ENCODE measurements around the gene TSPAN17.
"Not testable (repeated sequence)": the region's sequence is repeated elsewhere in the genome, so short reads cannot be mapped to it uniquely, and the experiment has no call there.

The TSPAN17 gene

DNA sequence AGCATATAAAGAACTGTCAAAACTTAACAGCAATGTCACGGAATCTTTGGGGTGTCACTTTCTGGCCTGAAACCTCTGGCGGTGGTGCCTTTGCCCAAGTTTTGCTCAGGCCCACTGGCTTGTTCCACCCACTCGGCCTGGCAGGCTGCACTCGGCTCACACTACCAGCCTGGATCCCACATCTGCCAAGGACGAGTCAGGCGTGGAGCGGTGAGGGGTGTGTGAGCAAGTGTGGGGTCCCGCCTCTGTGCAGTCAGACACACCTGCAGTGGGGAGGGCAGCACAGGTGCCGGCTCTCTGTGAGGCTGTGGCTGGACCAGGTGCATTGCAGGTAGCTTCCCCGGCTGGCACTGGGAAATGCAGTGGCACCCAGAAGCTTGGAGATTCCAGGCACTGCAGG is 40.0 kb downstream of the TSPAN17 start:
- DNase-seq: no peak

DNA sequence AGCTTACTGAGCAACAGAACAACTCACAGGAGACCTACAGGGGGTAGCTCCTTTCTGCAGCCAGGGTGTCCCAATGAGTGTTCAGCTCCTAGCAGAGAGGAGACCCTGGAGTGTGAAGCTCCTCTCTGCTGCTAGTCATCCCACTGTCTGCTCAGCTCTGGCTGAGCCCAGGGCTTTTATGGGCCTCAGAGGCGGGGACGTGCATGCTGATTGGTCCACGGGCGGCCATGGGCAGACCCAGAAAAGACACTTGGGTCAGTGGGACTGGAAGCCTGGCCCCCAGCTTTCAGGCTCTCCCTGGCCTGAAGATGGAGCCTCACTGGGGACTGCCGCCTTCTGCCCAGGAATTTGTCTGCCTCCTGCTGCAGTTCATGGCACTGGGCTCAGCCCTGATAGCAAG is 40.6 kb downstream of the TSPAN17 start:
- DNase-seq: no peak

DNA sequence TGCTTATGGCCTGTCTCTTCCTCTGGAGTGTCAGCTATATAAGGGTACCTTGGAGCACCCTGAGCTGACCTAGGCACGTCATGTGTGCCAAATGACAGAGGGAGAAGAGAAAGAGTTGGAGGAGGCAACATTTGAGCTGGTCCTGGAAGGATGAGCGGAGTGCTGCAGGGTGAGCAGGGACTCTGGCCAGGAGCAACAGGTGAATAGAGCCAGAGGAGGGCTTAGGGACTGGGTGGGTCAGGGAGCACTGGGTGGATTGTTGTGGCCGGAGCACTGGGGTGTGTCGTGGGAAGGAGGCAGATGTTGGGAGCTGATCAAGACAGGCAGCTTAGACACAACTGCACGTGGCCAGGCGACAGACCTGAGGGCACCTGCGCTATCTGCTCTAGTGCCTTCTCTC is 43.6 kb downstream of the TSPAN17 start:
- no peak for DNase-seq

DNA sequence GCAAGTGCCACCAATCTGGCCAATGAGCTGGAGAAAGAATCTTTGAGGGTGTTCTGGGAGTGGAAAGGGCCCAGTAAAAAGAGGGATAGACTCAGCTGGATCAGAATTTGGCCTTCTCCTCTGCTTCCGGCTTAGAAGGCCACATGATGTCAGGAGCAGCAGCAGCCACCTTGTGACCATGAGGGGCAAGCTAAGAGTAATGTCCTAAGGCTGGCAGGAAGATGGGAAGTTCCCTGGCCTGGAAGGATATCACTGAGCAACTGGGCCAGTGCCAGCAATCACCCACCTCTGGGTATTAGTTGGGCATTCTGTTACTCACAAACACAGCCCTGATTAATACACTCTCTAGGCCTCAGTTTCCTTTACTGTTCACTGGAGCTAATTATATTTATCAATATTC is 44.2 kb downstream of the TSPAN17 start:
- no peak for DNase-seq

DNA sequence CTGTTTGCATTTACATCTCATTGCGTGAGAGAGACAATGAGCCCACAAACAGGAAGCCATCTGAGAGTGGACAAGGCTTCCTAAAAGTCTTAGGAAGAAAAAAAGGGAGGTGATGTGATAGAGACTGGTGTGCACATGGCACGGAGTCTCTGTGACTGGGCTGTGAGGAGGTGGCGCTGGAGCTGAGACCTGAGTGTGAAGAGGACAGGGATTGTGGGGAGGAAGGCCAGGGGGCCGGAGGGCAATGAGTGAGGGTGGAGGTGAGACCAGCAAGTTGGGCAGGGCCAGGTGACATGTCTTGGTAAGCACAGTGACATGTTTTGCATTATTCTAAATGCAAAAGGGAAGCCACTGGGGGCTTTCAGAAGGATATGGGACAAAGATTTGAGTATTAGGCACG is 45.0 kb downstream of the TSPAN17 start:
- DNase-seq: peak; percentile 23

DNA sequence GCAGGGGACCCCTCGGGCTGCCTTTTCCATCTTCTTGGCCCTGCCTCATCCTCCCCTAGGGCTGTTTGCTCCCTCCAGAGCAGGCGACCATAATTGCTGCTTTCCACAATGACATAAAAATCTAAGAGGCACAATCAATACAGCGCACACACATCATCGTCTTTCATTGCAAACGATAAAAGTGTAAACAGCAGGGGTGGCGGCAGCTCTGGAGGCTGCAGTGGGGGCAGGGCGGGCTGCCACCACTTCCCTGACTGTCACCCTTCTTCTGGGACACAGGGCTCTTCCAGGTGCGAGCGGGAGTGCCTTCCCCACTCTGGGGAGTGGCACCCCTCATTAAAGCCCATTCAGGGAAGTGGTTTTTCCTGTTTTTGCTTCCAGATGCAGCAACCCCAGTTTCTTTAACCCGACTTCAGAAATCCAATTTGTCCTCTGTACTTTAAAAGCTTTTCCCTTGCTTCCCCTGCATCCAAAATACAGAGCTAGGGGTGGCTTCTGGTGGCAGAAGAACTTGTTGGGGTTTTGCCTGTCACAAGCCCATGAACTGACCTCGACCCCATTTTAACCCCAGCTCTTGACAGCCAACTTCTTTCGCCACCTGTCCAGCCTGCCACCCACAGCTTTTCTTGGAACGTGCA is 45.7 kb downstream of the TSPAN17 start:
- peak; percentile 86 for DNase-seq

DNA sequence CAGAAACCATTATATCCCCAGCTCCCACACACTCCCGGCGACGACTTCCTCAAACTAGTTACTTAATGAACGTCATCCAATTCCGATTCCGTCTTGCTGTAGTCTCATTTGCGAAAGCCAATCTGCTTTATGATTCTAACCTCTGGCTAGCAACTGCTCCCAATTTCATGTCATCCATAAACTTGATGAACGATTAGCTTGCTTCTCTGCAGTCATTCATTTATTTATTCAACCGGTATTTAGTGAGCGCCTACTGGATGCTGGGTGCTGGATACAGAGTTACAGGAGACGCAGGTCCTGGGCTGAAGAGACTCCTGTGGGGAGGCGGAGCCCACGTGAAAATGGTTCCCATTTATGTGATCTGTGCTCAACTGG is 46.2 kb downstream of the TSPAN17 start:
- no peak for DNase-seq

DNA sequence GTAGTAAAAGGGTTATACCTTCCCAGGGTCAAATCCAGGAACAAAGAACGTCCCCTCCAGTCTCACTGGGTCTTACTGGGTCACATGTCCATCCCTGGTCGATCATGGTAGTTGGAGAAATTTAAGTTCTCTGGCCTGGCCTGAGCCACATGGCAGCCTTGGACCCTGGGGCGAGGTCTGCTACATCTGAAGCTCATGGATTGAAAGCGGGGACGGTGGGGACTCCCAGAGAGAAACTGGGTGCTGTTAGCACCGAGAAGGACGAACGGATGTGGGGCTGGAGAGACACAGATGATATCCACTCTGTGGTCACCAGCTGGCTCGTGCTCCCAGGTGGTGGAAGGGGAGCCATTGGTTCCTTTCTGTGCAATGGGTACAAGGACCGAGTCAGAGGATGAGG is 46.9 kb downstream of the TSPAN17 start:
- no peak for DNase-seq

DNA sequence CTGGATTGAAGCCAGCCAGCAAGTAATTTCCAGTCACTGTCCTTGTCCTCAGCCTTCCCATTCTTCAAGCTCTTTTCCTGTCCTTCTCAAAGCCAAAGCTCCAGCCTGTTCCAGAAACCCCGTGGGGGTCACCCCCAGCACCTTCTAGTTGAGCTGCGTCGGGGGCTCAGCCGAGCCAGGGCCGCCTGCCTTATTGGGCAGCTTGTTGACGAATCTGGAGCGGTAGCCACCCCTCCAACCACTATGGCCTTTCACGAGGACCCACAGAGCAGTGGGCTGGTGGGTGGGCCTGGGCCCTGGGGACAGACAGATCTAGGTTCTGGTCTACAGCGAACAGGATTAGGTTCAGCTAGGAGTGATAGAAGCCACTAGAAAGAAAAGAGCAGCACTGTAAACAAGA is 47.3 kb downstream of the TSPAN17 start:
- no peak for DNase-seq

DNA sequence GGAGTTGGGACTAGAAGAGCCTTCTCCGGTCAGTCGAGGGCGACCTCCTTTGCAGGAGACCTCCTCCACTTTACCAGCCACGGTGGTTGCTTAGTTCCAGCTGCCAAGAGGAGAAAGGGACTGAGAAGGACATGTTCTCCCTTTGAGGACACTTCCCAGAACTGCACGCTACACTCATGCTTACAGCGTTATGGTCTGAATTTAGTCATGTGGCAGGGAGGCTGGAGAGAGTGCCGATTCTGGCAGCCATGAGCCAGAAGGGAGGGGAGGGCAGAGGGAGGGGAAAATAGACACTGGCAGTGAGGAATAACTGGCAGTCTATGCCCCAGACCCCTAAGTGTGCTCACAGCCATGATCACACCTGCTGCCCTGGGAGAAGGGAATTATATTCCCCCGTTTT is 47.8 kb downstream of the TSPAN17 start:
- DNase-seq: peak; percentile 6

DNA sequence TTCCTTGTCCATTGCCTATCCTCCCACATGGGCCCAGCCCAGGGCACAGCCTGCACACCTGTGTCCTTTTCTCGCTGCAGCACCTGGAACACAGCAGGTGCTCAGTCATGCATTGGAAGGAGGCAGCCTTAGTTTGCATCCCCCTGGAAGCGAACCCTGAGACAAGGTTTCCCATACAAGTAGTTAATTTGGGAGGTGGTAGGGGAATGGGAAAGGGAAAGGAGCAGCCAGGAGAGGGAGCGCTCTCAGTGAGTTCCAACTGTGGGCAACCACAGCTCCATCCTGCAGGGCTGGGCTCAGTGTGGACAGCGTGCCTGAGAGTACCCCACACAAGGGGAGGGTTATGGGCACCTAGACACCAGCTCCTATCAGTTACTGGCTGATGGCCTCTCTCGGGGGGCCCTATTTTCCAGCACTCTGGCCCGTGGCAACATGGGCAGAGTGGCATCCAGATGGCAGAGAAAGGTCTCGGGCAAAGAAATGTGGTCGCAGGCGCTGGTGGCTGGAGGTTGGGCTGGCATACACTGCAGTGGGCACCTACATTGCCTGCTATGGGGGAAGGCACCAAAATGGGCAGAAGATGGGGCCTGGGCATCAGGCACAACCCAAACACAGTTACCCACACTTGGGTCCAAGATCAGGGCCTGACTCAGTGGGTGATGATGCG is 50.1 kb downstream of the TSPAN17 start:
- DNase-seq: no peak

DNA sequence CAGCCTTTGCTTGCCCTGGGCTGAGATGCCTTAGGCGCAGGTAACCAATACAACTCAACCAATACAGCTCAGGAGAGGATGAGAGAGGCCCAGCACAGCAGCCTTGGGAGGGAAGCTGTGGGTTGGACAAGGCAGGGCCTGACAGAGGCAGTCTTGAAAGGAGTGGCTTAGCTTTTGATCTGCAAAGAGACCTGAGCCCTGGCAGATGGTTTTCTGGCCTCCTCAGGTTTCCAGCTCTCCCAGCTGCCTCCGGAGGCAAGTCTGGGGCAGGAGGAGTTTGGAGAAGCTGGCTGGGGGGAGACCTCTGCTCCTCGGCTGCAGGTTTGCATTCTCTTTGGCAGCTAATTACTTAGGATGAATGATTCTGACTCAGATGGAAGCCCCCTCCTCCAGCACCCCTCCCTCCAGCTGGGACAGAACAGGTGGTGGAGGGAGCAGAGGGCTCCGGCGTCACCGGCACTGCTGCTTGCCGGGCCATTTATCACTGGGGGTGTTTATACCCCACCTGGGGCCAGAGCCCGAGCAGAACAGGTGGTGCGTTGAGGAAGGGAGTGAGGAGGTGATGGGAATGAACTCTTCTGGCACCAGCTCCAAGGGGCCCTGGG is 50.8 kb downstream of the TSPAN17 start:
- DNase-seq: peak; percentile 67

DNA sequence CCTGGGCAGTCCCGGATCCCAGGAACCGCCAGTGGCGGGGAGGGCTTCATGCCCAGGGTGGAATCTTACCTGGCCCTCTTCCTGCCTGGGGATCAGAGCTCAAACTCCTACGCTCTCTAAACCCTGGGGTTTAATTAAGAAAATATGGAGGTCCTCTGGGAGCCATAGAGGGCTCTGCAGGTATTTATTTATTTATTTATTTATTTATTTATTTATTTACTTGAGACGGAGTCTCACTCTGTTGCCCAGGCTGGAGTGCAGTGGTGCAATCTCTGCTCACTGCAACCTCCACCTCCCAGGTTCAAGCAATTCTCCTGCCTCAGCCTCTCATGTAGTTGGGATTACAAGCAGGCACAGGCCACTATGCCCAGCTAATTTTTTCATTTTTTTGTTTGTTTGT is 52.2 kb downstream of the TSPAN17 start:
- DNase-seq: not testable (repeated sequence)

DNA sequence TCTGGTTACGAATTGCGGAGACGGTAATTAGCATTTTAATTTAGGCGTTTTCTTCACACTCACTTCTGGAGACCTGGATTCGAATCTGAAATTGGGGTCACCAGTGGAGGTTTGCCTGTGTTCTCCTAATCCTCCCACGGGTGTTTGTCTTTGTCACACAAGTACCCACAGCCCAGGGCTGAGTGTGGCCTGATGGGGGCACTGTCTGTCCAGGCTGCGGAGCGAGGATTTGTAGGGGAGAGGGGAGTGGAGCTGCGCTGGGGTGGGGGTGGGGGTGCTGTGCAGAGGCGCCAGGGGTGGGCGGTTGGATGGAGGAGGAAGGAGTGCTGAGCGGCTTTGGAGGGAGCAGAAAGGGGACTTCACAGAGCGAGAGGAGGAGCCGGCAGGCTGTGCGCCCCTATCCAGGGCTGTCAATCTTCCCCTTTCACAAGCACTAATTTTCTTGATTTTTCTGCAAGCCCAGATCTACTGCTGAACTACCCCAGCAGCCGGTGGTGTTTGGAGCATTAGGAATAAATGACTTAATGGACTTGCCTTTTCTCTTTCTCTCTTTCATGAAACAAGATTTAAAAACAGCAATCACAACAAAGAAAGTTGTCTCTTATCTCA is 53.1 kb downstream of the TSPAN17 start:
- peak; percentile 14 for DNase-seq

DNA sequence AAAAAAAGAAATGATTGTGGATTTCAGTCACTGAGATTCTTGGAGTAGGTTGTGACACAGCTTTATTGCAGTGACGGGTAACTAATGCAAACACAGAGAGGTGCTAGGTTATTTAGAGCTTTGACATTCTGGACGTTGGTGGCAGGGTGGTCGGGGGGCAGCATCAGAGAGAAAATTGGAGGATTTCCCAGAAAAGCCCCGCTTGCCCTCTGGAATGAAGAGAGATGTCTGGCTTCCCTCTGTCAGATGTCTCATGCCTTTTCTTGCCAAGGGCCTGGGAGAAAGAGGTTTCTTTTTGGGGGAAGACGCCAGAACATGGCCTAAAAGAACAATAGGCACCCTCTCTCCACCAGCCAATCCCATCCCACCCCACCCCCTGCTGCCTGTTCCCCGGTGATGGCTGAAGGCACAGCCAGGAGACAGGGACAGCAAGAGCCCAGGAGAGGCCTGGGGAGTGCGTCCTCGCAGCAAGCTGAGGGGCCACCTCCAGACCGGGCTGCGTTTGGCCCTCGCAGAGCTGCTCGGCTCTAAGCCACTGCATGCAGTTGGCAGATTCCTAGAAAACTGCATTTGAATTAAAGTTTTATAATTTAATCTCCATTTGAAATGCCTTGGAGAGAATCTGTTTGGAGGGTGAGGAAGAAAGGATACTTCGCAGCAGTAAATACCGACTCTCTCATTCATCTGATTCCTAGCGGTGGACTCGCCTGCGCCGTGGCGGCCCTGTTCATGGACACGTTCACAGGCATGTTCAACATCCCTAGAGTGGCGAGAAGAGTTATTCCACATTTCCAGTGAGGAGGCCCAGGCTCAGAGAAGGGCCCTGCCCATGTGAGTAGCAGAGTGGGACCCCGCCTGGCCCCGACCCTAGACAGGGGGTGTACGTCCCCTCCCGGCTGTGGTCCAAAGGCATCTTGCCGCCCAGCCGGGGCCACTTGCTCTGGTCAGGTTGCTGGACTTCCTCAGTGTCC is 55.7 kb downstream of the TSPAN17 start:
- no peak for DNase-seq

DNA sequence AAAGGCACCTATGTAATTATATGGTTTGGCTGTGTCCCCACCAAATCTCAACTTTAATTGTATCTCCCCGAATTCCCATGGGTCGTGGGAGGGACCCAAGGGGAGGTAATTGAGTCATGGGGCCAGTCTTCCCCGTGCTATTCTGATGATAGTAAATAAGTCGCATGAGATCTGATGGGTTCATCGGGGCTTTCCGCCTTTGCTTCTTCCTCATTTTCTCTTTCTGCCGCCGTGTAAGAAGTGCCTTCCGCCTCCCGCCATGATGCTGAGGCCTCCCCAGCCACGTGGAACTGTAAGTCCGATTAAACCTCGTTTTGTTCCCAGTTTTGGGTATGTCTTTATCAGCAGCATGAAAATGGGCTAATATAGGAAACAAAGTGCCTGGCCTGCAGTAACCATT is 56.6 kb downstream of the TSPAN17 start:
- no peak for DNase-seq

DNA sequence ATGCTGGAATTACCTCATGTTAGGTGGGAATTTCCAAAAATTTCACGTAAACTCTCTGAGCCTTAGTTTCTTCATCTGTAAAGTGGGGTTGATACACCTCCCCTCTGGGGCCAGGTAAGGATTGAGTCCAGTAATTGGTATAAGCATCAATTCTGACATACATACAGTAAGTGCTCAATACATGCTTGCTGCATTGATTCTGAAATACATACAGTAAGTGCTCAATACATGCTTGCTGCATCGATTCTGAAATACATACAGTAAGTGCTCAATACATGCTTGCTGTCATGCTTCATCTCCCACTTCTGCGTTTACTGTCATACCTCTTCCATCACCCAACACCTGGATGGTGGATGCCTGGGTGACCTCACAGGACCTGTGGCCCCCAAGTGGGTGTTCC is 57.1 kb downstream of the TSPAN17 start:
- DNase-seq: no peak

DNA sequence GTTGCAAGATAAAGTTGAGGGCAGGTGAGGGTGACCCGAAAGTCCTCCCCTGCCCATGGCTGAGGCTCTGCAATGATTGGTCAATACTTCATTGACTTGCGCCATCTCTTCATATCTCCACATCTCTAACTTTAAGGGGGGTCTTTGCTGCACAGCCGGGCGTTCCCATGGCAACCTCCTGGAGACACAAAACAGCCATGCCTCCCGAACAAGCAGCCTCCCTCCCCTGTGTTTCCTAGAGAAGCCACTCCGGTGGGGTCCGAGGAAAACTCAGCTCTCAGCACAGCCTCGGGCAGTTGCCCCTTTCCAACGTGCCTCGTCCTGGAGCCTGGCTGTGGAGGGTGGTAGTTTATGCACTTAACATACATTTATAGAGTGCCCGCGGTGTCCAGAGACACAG is 57.5 kb downstream of the TSPAN17 start:
- no peak for DNase-seq

Measured in NCI-H345 (cell line).